Erythroblast (primary cell): ENCODE measurements around the gene TRAM2.

Experiments used
- GATA1 ChIP-seq: IDR thresholded peaks from 2 replicates; pipeline ENCODE4 v1.6.1; 2011; ENCODE audit warnings: low read depth, mild to moderate bottlenecking, control low read depth, low read length, moderate library complexity
- POLR2A ChIP-seq: IDR thresholded peaks from 2 replicates; pipeline ENCODE4 v1.6.1; 2011; ENCODE audit warnings: mild to moderate bottlenecking, low read length

- TF ChIP-seq POLR2A: no peak
- TF ChIP-seq GATA1: no peak
These were observed 37.3 kb downstream of the TRAM2 start for GRCh38 chr6:52539607-52540006.
